ENCODE measurements around the gene LRRC74A.
"Not testable (repeated sequence)": the region's sequence is repeated elsewhere in the genome, so short reads cannot be mapped to it uniquely, and the experiment has no call there.

Gene LRRC74A

GRCh38 chr14:76898006-76898405 lies 71.8 kb downstream of the LRRC74A start:
- DNase-seq, result not testable (repeated sequence)

- no peak for DNase-seq
Observed at GRCh38 chr14:76900682-76901081, 74.5 kb downstream of the LRRC74A start.

GRCh38 chr14:76901171-76902055 lies 75.2 kb downstream of the LRRC74A start:
- no peak for DNase-seq

- DNase-seq, result no peak
Observed at GRCh38 chr14:76902591-76902990, 76.4 kb downstream of the LRRC74A start.

GRCh38 chr14:76904100-76904739 lies 78.0 kb downstream of the LRRC74A start:
- no peak for DNase-seq

- no peak for DNase-seq
Observed at GRCh38 chr14:76904740-76905569, 78.7 kb downstream of the LRRC74A start.

- peak; percentile 47 for DNase-seq
Observed at GRCh38 chr14:76908834-76909233, 82.6 kb downstream of the LRRC74A start.

GRCh38 chr14:76909266-76909665 lies 83.1 kb downstream of the LRRC74A start:
- DNase-seq, result no peak

- DNase-seq, result no peak
Observed at GRCh38 chr14:76910371-76910890, 84.2 kb downstream of the LRRC74A start.

GRCh38 chr14:76911473-76911872 lies 85.3 kb downstream of the LRRC74A start:
- DNase-seq, result no peak

GRCh38 chr14:76914533-76915081 lies 88.4 kb downstream of the LRRC74A start:
- DNase-seq, result not testable (repeated sequence)

GRCh38 chr14:76916040-76916715 lies 90.0 kb downstream of the LRRC74A start:
- no peak for DNase-seq

- DNase-seq, result no peak
Observed at GRCh38 chr14:76917158-76917596, 91.0 kb downstream of the LRRC74A start.

- DNase-seq, result no peak
Observed at GRCh38 chr14:76917745-76918255, 91.6 kb downstream of the LRRC74A start.

- DNase-seq, result no peak
Observed at GRCh38 chr14:76918256-76918781, 92.1 kb downstream of the LRRC74A start.

GRCh38 chr14:76918782-76919394 lies 92.7 kb downstream of the LRRC74A start:
- DNase-seq, result no peak

Data from GF-D8 (cell line).